HEK293 (cell line): ENCODE results near the gene SERINC5.
A peak's percentile ranks its signal among the peaks of the same experiment; 100 is the strongest.

Experiments
- CTCF ChIA-PET: fragments of 350-600 bp; formaldehyde crosslinking; extraction: SDS; loops from one replicate; lab custom pipeline; 2021; ENCODE audit warnings: antibody characterized with exemption; lab: Yijun Ruan, JAX
- POLR2A ChIA-PET: fragments of 300-600 bp; formaldehyde crosslinking; extraction: SDS; loops from one replicate; lab custom pipeline; 2020; ENCODE audit warnings: antibody characterized with exemption, inconsistent platforms; lab: Yijun Ruan, JAX
- H3K27ac ChIP-seq: fragments of 200-500 bp; sonication (Bioruptor generic); 2 replicates; pipeline ENCODE4 v1.5.1; 2014; ENCODE audit warnings: low read depth, low read length, control low read depth, inconsistent platforms; ENCODE audit errors: extremely low read depth
- H3K36me3 ChIP-seq, 2 experiments: fragments of 200-500 bp in 1 of 2; sonication (Bioruptor generic) in 1 of 2; 1 replicate in 1 of 2; 2 replicates in 1 of 2; pipeline ENCODE4 v1.5.1; 2014 to 2017; ENCODE audit warnings: inconsistent platforms in 2 of 2, low read length in 2 of 2; ENCODE audit not compliant: control insufficient read depth in 2 of 2, insufficient read depth in 1 of 2
- H3K4me1 ChIP-seq: fragments of 200-500 bp; sonication (Bioruptor generic); 2 replicates; pipeline ENCODE4 v1.5.1; 2014; ENCODE audit warnings: mild to moderate bottlenecking, low read length, inconsistent platforms; ENCODE audit not compliant: control insufficient read depth, insufficient read depth
- H3K4me3 ChIP-seq: 2 replicates; pipeline ENCODE4 v1.5.1; 2011; ENCODE audit warnings: low read depth, mild to moderate bottlenecking, control low read depth, low read length, moderate library complexity
- H3K9me3 ChIP-seq: fragments of 200-500 bp; sonication (Bioruptor generic); 2 replicates; pipeline ENCODE4 v1.5.1; 2014; ENCODE audit warnings: low read depth, low read length, inconsistent platforms; ENCODE audit not compliant: control insufficient read depth, insufficient read depth
- BCL11A ChIP-seq: fragments of 450-650 bp; formaldehyde crosslinking; IDR thresholded peaks from 2 replicates; pipeline ENCODE4 v1.5.1; 2016; ENCODE audit warnings: low read depth, missing biosample characterization, missing genetic modification characterization
- GLIS2 ChIP-seq: fragments of 450-650 bp; formaldehyde crosslinking; IDR thresholded peaks from 2 replicates; pipeline ENCODE4 v1.5.1; 2016; ENCODE audit warnings: missing biosample characterization, missing genetic modification characterization
- KLF8 ChIP-seq: fragments of 450-650 bp; formaldehyde crosslinking; IDR thresholded peaks from 2 replicates; pipeline ENCODE4 v1.5.1; 2016; ENCODE audit warnings: missing biosample characterization, missing genetic modification characterization
- SCRT1 ChIP-seq: fragments of 450-650 bp; formaldehyde crosslinking; IDR thresholded peaks from 2 replicates; pipeline ENCODE4 v1.5.1; 2016; ENCODE audit warnings: missing biosample characterization, missing genetic modification characterization, borderline replicate concordance
- ZIC2 ChIP-seq: fragments of 450-650 bp; formaldehyde crosslinking; IDR thresholded peaks from 2 replicates; pipeline ENCODE4 v1.5.1; 2016; ENCODE audit warnings: missing biosample characterization, missing genetic modification characterization
- ZNF133 ChIP-seq: fragments of 450-650 bp; formaldehyde crosslinking; IDR thresholded peaks from 2 replicates; pipeline ENCODE4 v1.5.1; 2016; ENCODE audit warnings: missing biosample characterization, missing genetic modification characterization
- ZNF138 ChIP-seq: fragments of 450-650 bp; formaldehyde crosslinking; IDR thresholded peaks from 2 replicates; pipeline ENCODE4 v1.5.1; 2016; ENCODE audit warnings: missing biosample characterization, missing genetic modification characterization, borderline replicate concordance
- ZNF211 ChIP-seq: fragments of 450-650 bp; formaldehyde crosslinking; IDR thresholded peaks from 2 replicates; pipeline ENCODE4 v1.5.1; 2016; ENCODE audit warnings: low read depth, missing biosample characterization, missing genetic modification characterization
- ZNF366 ChIP-seq: fragments of 450-650 bp; formaldehyde crosslinking; conservative IDR thresholded peaks from 2 replicates; pipeline ENCODE4 v1.5.1; 2016; ENCODE audit warnings: missing biosample characterization, missing genetic modification characterization
- ZNF433 ChIP-seq: fragments of 450-650 bp; formaldehyde crosslinking; IDR thresholded peaks from 2 replicates; pipeline ENCODE4 v1.5.1; 2016; ENCODE audit warnings: missing biosample characterization, missing genetic modification characterization, low read depth
- ZNF510 ChIP-seq: fragments of 450-650 bp; formaldehyde crosslinking; IDR thresholded peaks from 2 replicates; pipeline ENCODE4 v1.5.1; 2018; ENCODE audit warnings: mild to moderate bottlenecking, missing genetic modification characterization, missing biosample characterization; ENCODE audit not compliant: insufficient replicate concordance
- ZNF558 ChIP-seq: fragments of 450-650 bp; formaldehyde crosslinking; IDR thresholded peaks from 2 replicates; pipeline ENCODE4 v1.5.1; 2016; ENCODE audit warnings: missing biosample characterization, missing genetic modification characterization
- ZNF660 ChIP-seq: fragments of 450-650 bp; IDR thresholded peaks from 2 replicates; pipeline ENCODE4 v1.5.1; 2018; ENCODE audit warnings: missing biosample characterization, mild to moderate bottlenecking, missing genetic modification characterization
- ZNF701 ChIP-seq: fragments of 450-650 bp; formaldehyde crosslinking; IDR thresholded peaks from 2 replicates; pipeline ENCODE4 v1.5.1; 2016; ENCODE audit warnings: missing biosample characterization, missing genetic modification characterization
- TF ChIP-seq, protein P1 (sequence below): fragments of 450-650 bp; formaldehyde crosslinking; IDR thresholded peaks from 2 replicates; pipeline ENCODE4 v1.5.1; 2016; ENCODE audit warnings: missing biosample characterization, missing genetic modification characterization
- TF ChIP-seq, protein P2 (sequence below): fragments of 450-650 bp; formaldehyde crosslinking; conservative IDR thresholded peaks from 2 replicates; pipeline ENCODE4 v1.5.1; 2016; ENCODE audit warnings: low read depth, missing biosample characterization, missing genetic modification characterization
- TF ChIP-seq, protein P3 (sequence below): fragments of 450-650 bp; formaldehyde crosslinking; IDR thresholded peaks from 2 replicates; pipeline ENCODE4 v1.5.1; 2017; ENCODE audit warnings: missing biosample characterization, missing genetic modification characterization
- TF ChIP-seq, protein P4 (sequence below): fragments of 450-650 bp; formaldehyde crosslinking; IDR thresholded peaks from 2 replicates; pipeline ENCODE4 v1.5.1; 2016; ENCODE audit warnings: missing biosample characterization, missing genetic modification characterization, low read depth

Gene SERINC5

DNA sequence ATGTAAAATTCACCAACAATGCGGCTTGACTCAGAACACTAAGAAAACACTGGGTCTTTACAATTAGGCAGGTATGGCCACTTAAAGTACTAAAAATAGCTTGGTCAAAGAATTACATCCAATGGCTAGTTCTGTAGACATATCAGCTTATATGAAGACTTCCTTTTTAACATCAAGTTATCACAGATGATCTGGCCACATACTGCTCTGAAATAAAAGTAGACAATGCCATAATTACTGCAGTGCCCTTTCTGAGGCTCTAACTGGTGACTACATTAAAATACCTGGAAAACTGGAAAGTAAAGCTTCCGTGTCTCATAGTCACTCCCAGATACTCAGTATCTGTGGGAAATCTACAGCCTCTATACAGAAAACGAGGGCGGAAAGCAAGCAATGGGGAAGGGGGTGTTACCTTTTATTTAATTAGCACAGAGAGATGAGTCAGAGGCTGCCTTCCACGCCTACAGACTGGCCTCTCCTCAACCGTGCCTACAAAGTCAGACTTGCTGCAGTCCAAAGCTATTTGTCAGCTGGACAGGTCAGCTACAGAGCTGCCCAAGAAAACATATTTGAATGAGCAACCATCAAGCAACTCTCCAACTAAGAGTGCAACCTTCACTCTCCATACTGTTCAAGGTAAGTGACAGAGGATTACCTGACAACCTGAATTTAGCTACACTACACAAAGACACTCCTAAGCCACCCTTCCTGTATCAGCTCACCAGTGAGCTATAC, 8.7 kb downstream of the SERINC5 start (continued):
- peak; percentile 49; the same call in 1 of the 2 replicates for TF ChIP-seq ZNF366 (tag by site-specific recombination)

DNA sequence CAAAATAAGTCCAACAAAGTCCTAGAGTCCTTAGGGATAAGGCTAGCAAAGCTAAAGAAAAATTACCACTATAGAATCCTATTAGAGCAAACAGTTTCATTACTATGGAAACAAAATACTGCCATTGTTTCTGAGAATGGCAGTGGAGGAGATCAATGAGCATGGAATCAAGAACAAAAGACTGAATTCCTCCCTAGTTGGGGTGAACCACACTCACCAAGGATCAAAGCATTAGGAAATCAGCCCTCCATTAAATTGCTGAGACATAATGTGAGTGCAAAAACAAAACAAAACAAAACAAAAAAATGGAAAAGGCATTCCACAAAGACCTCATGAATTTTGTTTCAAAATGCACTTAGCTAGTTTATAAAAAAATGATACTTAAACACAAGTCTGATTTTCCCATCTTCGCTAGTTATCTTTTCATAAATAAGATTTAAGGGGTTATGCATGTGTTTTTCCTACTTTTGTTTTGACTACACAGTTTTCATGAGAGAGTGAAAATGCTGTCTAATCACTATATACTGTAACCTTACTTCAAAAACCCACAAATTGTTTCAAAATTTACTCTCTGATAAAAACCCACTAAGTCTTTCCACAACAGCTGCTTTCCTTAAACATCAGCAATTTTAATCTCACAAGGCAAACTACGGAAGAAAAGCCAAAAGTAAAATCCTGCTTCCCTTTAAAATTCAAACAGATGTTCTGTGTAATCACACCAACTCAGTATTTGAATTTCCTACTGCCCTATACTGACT, 9.7 kb downstream of the SERINC5 start:
- Histone ChIP-seq H3K27ac (no peak overlapping the region), H3K36me3 (no peaks in the 10 kb centered on the region; a peak in 1 of 3 replicates), H3K4me1 (peaks cover 11% of the 10 kb centered on the region), H3K4me3 (no peak overlapping the region), H3K9me3 (no peaks in the 10 kb centered on the region)
- TF ChIP-seq ZNF660 (tag by site-specific recombination) (no peak), BCL11A (tag by site-specific recombination) (no peak)
- ChIA-PET CTCF (interaction anchor here (0.7 kb wide), 1 partner anchor 104 kb away, joined by 3 read pairs; no protein-coding TSS in a partner anchor), POLR2A (interaction anchor here (2.7 kb wide), 1 partner anchor 10 kb away, joined by 29 read pairs; the partner anchor contains the start of gene SERINC5)

DNA sequence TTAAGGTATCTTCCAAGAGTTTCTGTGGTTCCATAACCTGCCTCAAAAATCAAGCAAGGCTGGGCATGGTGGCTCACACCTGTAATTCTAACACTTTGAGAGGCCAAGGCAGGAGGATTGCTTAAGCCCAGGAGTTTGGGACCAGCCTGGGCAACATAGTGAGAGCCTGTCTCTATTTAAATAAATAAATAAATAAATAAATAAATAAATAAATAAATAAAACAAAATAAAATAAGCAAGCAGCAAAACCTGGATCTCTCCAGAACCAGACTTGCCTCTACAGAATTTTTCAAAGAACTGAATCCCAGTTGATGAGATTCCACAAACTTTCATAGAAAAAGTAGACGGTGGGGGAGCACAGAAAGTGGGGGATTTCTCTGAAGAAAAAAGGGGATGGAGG, 12.3 kb downstream of the SERINC5 start:
- no peaks in the 10 kb centered on the region for H3K9me3 ChIP-seq
- no peak overlapping the region for H3K27ac ChIP-seq
- peaks cover 11% of the 10 kb centered on the region for H3K4me1 ChIP-seq
- no peak overlapping the region for H3K4me3 ChIP-seq
- no peaks in the 10 kb centered on the region; a peak in 1 of 3 replicates for H3K36me3 ChIP-seq
- ChIA-PET POLR2A (no interaction called here), CTCF (no interaction called here)
- TF ChIP-seq, protein P1, sequence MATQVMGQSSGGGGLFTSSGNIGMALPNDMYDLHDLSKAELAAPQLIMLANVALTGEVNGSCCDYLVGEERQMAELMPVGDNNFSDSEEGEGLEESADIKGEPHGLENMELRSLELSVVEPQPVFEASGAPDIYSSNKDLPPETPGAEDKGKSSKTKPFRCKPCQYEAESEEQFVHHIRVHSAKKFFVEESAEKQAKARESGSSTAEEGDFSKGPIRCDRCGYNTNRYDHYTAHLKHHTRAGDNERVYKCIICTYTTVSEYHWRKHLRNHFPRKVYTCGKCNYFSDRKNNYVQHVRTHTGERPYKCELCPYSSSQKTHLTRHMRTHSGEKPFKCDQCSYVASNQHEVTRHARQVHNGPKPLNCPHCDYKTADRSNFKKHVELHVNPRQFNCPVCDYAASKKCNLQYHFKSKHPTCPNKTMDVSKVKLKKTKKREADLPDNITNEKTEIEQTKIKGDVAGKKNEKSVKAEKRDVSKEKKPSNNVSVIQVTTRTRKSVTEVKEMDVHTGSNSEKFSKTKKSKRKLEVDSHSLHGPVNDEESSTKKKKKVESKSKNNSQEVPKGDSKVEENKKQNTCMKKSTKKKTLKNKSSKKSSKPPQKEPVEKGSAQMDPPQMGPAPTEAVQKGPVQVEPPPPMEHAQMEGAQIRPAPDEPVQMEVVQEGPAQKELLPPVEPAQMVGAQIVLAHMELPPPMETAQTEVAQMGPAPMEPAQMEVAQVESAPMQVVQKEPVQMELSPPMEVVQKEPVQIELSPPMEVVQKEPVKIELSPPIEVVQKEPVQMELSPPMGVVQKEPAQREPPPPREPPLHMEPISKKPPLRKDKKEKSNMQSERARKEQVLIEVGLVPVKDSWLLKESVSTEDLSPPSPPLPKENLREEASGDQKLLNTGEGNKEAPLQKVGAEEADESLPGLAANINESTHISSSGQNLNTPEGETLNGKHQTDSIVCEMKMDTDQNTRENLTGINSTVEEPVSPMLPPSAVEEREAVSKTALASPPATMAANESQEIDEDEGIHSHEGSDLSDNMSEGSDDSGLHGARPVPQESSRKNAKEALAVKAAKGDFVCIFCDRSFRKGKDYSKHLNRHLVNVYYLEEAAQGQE (tag by site-specific recombination): peak; percentile 61; the same call in 1 of the 2 replicates
- TF ChIP-seq ZIC2 (tag by site-specific recombination) (no peak), ZNF433 (peak; percentile 70; the same call in 1 of the 2 replicates), SCRT1 (tag by site-specific recombination) (no peak), GLIS2 (no peak), ZNF211 (tag by site-specific recombination) (no peak), KLF8 (no peak), ZNF133 (tag by site-specific recombination) (no peak), ZNF701 (tag by site-specific recombination) (no peak), ZNF510 (tag by site-specific recombination) (peak; percentile 67), ZNF138 (tag by site-specific recombination) (peak; percentile 81; the same call in 1 of the 2 replicates), ZNF558 (tag by site-specific recombination) (peak; percentile 76)
- TF ChIP-seq, protein P2, sequence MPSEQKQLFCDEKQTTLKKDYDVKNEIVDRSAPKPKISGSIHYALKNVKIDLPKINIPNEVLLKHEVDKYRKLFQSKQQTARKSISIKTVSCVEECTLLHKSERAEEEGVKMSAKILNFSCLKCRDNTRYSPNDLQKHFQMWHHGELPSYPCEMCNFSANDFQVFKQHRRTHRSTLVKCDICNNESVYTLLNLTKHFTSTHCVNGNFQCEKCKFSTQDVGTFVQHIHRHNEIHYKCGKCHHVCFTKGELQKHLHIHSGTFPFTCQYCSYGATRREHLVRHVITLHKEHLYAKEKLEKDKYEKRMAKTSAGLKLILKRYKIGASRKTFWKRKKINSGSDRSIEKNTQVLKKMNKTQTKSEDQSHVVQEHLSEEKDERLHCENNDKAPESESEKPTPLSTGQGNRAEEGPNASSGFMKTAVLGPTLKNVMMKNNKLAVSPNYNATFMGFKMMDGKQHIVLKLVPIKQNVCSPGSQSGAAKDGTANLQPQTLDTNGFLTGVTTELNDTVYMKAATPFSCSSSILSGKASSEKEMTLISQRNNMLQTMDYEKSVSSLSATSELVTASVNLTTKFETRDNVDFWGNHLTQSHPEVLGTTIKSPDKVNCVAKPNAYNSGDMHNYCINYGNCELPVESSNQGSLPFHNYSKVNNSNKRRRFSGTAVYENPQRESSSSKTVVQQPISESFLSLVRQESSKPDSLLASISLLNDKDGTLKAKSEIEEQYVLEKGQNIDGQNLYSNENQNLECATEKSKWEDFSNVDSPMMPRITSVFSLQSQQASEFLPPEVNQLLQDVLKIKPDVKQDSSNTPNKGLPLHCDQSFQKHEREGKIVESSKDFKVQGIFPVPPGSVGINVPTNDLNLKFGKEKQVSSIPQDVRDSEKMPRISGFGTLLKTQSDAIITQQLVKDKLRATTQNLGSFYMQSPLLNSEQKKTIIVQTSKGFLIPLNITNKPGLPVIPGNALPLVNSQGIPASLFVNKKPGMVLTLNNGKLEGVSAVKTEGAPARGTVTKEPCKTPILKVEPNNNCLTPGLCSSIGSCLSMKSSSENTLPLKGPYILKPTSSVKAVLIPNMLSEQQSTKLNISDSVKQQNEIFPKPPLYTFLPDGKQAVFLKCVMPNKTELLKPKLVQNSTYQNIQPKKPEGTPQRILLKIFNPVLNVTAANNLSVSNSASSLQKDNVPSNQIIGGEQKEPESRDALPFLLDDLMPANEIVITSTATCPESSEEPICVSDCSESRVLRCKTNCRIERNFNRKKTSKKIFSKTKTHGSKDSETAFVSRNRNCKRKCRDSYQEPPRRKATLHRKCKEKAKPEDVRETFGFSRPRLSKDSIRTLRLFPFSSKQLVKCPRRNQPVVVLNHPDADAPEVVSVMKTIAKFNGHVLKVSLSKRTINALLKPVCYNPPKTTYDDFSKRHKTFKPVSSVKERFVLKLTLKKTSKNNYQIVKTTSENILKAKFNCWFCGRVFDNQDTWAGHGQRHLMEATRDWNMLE: peak; percentile 92
- TF ChIP-seq, protein P3, sequence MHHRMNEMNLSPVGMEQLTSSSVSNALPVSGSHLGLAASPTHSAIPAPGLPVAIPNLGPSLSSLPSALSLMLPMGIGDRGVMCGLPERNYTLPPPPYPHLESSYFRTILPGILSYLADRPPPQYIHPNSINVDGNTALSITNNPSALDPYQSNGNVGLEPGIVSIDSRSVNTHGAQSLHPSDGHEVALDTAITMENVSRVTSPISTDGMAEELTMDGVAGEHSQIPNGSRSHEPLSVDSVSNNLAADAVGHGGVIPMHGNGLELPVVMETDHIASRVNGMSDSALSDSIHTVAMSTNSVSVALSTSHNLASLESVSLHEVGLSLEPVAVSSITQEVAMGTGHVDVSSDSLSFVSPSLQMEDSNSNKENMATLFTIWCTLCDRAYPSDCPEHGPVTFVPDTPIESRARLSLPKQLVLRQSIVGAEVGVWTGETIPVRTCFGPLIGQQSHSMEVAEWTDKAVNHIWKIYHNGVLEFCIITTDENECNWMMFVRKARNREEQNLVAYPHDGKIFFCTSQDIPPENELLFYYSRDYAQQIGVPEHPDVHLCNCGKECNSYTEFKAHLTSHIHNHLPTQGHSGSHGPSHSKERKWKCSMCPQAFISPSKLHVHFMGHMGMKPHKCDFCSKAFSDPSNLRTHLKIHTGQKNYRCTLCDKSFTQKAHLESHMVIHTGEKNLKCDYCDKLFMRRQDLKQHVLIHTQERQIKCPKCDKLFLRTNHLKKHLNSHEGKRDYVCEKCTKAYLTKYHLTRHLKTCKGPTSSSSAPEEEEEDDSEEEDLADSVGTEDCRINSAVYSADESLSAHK (tag by site-specific recombination): no peak
- TF ChIP-seq, protein P4, sequence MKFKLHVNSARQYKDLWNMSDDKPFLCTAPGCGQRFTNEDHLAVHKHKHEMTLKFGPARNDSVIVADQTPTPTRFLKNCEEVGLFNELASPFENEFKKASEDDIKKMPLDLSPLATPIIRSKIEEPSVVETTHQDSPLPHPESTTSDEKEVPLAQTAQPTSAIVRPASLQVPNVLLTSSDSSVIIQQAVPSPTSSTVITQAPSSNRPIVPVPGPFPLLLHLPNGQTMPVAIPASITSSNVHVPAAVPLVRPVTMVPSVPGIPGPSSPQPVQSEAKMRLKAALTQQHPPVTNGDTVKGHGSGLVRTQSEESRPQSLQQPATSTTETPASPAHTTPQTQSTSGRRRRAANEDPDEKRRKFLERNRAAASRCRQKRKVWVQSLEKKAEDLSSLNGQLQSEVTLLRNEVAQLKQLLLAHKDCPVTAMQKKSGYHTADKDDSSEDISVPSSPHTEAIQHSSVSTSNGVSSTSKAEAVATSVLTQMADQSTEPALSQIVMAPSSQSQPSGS (tag by site-specific recombination): no peak
